Right ventricle myocardium inferior (tissue), 1 donor: Measurements from ENCODE around the gene GPR63. TPM values are rescaled to one million over a fixed set of nuclear protein-coding genes. Genes with fewer than 3 reads are reported as not detected.

Source experiments
- ATAC-seq: fragments of 200-7000 bp; cut with Tn5 transposase; one replicate; pipeline ENCODE4 v1.9.1; 2020; ENCODE audit warnings: mild to moderate bottlenecking, moderate library complexity
- DNase-seq: peaks from one replicate; pipeline ENCODE4 v3.0.0; 2021; ENCODE audit errors: missing footprints
- intact Hi-C: fragments of 100-400 bp; cut with DNase I; formaldehyde crosslinking; loops from one replicate; pipeline ENCODE4 v1.11.0; 2022
- total RNA-seq: library from RNA; stranded (reverse); fragmentation: NEBNext Ultra II Directional; extraction: Animal tissue kit (Norgen Biotek cat#: 25700); gene quantifications from one replicate; pipeline ENCODE4 v1.2.1, GENCODE V29; 2021
- donor health status: DM: no; HTN: yes; CAD: no; lungs with severe emphysema.

Gene GPR63
- total RNA-seq, 1 donor from 2014 or later: 0.65 TPM

DNA sequence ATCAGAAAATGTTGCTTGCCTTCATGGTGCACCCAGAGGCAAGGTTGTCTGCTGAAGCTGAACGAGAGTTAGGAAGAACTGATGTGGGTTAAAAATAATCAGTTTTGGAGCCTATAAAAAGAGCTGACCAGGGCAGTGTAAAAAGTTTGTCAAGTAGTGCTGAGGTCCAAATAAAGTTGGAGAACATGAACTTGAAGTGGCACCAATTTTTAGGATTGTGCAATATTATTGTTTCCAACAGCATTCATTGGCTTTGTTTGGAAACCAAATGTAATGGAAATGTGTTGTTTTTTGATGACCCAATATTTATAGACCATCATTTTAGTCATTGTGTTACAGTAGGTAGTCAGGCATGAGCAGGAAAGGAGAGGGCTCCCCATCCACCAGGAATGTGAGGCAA is 55.7 kb downstream of the GPR63 start:
- intact Hi-C loops: no loop called here
- no peak for ATAC-seq
- no peak for DNase-seq

DNA sequence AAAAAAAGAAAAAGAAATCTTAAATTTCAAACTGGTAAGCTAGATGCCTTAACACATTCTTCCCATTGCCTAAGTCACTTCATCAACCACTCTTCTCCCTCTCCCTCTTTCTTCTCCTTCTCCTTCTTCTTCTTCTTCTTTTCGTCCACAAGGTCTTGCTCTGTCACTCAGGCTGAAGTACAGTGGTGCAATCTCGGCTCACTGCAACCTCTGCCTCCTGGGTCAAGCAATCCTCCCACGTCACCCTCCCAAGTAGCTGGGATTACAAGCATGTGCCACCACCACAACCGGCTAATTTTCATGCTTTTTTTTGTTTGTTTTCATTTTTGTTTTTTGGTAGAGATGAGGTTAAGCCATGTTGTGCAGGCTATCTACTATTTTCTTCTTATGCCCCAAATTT is 60.2 kb downstream of the GPR63 start:
- ATAC-seq: no peak
- no peak for DNase-seq
- intact Hi-C loops: no loop called here

DNA sequence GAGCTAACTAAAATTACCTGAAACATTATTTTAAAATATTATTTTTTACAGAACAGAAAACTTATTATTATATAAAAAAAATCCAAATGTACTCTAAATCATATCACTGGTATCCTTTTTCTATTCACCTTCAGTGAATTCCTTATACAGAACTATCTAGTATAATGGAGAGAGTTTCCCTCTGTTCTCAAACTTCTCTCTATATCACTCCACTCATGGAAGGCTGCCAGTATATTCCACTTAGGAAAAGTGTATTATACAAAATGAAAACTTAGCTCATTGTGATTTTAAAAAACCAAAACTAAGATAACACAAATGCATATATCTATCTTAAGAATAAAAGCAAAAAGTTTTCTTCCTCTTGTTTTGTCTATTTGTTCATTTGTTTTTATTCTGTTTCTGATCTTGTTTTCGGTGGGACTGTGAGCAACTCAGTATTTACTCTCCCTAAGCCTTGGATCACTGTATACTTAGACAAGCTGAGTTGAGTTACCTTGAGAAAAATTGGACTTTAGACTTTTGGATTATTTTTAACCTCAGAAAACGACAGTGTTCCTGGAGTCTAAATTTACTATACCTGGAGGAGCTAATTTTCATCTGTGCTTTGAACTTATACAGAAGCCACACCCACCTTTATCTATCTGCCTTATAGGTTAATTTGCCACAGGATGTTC is 61.4 kb downstream of the GPR63 start:
- no peak for ATAC-seq
- no peak for DNase-seq
- intact Hi-C loops: no loop called here

DNA sequence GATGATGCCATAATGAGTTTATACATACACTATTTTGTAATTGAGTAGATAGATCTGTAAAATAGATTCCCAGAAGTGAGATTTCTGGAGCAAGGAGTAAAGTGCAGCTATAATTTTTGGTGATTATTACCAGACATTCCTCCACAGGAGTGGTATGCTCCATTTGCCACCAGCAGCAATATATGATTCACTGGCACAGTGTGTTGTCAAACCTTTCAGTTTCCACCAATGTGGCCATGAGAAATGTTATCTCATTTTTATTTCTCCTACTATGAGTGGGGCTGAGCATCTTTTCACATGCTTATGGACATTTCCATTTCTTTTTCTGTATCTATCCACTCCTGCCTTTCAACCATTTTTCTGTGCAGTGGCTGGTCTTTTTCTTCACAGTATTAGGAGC is 70.5 kb downstream of the GPR63 start:
- intact Hi-C loops: no loop called here
- DNase-seq (no peak), ATAC-seq (no peak)

DNA sequence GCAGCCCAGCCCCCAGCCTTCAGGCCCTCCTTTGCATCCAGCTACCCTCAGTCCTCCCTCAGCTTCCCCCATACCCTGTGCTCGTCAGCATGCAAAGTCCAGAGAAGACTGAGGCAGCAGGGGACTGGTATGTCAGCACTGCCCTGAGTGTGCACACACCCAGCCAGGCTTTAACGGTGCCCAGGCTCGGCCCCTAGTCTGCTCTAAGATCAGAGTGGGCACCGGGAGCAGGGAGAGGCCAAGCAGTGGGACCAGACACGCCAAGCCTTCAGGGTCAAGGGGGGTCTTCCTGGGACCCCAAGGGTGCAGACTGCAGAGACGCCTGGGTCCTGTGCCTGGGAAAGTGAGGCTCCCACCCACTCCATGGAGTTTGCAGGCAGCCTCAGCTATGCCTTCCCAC is 74.7 kb downstream of the GPR63 start:
- intact Hi-C loops: no loop called here

DNA sequence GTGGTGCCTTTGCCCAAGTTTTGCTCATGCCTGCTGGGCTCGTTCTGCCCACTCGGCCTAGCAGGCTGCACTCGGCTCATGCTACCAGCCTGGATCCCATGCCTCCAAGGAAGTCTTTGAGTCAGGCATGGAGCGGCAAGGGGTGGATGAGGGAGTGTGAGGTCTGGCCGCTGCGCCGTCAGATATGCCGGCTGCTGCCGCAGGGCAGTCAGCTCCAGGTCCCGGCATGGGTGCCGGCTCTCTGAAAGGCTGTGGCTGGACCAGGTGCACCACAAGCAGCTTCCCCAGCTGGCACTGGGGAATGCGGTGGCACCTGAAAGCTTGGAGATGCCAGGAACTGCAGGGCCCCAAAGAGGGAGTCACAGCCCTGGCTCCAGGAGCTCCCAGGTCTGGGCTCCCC is 75.5 kb downstream of the GPR63 start:
- no peak for ATAC-seq
- intact Hi-C loops: no loop called here
- DNase-seq: no peak

More for the DNA sequence above, 74.7 kb downstream of the GPR63 start:
- DNase-seq (no peak), ATAC-seq (no peak)

DNA sequence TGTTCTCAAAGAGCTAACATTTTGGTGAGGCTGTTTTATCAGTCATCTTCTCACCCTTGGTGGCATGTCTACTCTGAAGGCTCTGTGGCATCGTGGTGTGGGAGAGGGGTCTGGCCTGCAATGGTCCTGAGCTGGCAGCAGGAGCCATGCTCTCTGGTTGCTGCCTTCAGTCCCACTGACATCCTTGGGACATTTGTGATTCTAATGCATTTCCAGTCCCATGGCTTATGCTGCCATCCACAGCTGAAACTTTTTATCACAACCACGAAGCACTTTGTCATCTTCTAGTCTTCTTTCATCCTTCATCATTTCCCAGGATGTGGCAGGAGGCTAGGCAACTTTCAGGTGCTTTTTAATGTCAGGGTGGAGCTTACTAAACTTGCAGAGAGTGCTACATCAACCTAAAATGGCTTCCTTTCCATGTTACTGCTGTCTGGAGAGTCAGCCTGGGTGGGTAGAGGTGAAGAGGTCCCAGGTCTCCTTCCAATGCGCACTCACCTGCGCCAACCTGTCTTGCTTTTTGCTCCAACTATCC is 77.1 kb downstream of the GPR63 start:
- DNase-seq (no peak), ATAC-seq (no peak)
- intact Hi-C loops: no loop called here

DNA sequence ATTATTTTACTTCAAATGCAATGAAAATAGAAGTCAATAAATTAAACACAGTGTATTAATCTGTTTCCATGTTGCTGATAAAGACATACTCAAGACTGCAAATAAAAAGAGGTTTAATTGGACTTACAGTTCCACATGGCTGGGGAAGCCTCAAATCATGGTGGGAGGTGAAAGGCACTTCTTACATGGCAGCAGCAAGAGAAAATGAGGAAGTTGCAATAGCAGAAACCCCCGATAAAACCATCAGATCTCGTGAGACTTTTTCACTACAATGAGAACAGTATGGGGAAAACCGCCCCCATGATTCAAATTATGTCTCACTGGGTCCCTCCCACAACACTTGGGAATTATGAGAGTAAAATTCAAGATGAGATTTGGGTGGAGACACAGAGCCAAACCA is 82.2 kb downstream of the GPR63 start:
- DNase-seq (no peak), ATAC-seq (no peak)
- intact Hi-C loops: no loop called here

DNA sequence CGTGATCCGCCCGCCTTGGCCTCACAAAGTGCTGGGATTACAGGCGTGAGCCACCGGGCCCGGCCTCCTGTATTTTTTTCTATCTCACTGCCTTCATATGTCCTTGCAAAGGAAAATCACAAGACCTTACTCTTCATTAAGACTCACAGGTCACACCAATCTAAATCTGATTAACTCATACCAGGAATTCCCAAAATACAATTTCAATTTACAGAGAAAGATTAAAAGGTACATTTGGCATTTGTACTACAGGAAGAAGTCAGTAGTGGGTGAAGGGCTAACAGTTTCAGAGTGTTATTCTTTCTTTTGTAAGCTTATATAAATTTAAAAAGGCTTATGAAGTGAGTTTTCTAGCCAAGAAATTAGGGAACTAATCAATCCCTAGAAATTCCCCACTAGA is 87.4 kb downstream of the GPR63 start:
- ATAC-seq: no peak

More for the DNA sequence above, 87.4 kb downstream of the GPR63 start:
- no peak for DNase-seq
- intact Hi-C loops: no loop called here

Other genes starting within 250 kb of the GPR63 start
- 101 TPM for gene NDUFAF4, start 60.4 kb upstream of the GPR63 start, total RNA-seq
- 1.5 TPM for gene KLHL32, start 87.3 kb upstream of the GPR63 start, total RNA-seq